C4-2B (cell line): Measurements from ENCODE around the gene DDX20.

Source experiments
- H3K27ac ChIP-seq: fragments of 450-650 bp; 2 replicates; pipeline ENCODE4 v1.5.1; 2017
- CTCF ChIP-seq: fragments of 450-650 bp; conservative IDR thresholded peaks from 2 replicates; pipeline ENCODE4 v1.5.1; 2017; ENCODE audit warnings: mild to moderate bottlenecking
- ZFX ChIP-seq: fragments of 450-650 bp; IDR thresholded peaks from 2 replicates; pipeline ENCODE4 v1.6.1; 2017

The DDX20 gene

DNA sequence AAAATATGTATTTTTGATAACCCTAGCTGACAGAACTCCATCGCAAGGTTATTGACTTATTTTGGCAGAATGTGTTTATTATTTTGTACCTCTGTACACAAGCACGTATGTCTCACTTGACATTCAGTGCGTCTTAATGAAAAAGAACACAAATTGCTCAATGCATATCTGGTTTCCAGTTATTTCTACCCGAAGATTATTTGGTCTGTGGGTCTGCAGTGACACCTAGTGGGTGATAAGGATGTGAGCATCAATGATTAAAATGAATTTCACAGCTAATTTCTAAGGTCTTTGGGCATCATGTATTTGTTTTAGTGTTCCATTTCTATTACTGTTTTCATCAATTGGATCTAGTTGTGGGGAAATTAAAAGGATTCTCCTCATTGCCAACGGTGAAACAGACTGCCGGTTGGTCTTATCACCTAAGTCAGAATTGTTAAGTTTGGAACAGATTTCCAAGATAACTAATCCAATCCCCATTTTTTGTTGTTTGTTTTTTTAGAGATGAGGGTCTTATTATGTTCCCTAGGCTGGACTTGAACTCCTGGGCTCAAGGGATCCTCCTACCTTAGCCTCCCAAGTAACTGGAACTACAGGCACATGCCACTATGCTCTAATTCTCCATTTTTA, 13.9 kb downstream of the DDX20 start:
- H3K27ac ChIP-seq, result no peak overlapping the region
- TF ChIP-seq ZFX, result no peak
- TF ChIP-seq CTCF, result peak; percentile 93

DNA sequence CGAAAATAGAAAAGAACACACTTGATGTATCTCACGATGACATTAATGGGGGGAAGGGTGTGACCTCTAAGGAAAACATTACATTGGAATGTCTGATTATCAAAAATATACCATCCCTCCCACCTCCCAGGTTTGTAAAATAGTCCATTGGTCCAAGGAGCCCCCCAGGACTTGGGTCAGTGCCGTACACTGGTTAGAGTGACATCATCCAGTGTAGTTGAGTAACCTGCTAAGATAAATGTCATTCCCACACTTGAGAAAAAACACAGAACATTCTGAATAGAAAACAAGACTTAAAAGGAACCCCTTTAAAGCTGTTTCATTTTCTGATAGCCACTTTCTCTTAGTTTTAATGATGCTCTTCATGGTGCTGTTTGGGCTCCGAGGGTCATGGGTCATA, 15.2 kb downstream of the DDX20 start:
- TF ChIP-seq ZFX (no peak), CTCF (no peak)
- H3K27ac ChIP-seq, result no peak overlapping the region

- no peak for TF ChIP-seq CTCF
- TF ChIP-seq ZFX, result no peak
- H3K27ac ChIP-seq, result no peak overlapping the region
Measured at GRCh38 chr1:111775966-111776365, 20.3 kb downstream of the DDX20 start.

DNA sequence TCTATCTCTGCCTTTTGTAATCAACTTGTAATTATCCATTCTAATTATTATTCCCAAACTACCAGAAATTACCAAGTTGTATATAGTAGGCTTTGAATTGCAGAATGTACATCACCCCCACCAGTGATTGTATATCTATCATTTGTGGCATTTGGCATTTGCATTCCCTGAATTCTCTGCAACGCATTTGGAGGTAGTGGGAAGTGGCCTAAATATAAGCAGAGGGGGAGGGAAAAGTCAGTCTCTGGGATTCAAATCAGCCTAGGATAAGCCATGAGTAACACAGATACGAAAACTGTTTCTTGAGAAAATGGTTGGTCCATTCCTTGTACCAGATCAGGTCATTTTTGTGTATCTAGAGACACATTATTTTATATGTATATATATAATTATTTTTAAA, 20.7 kb downstream of the DDX20 start:
- no peak overlapping the region for H3K27ac ChIP-seq
- no peak for TF ChIP-seq ZFX
- no peak for TF ChIP-seq CTCF

DNA sequence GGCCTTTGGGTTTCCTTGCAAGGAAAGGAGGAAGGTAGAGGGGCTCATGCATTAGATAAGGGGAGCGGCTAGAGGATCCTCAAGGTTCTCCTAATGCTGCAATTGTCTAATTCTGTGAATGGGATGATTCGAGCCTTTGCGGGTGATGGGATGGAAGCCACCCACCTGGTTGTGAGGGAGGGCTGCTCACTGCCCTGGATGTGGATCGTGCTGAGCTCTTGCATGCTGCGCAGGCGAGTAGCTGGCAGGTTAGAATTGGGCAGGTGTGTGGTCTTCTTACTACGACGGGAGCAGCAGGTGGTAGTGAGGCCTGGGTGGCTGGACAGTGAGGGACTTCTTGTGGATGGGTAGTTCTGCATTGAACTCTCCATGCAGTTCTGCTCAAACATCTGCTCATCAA, 21.2 kb downstream of the DDX20 start:
- TF ChIP-seq ZFX (no peak), CTCF (no peak)
- H3K27ac ChIP-seq, result no peak overlapping the region

DNA sequence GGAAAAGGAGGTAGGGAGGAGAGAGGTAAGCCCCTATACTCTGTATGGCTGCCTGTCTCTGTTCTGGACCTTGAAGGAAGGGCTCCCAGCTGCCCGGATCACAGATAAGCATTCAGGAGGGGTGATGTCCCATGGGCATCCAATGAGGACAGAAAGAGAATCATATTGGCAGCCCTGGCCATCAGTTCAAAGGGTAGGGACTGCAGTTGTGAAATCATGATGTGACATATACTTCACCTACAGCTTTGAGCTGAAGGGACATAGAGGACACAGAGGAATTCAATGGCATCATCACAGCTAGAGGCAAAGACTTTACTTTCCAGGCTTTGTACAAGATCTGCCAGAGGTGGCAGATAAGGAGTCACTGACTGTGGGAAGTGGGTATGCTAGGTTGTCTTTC, 21.6 kb downstream of the DDX20 start:
- TF ChIP-seq ZFX (no peak), CTCF (no peak)
- H3K27ac ChIP-seq, result no peak overlapping the region

GRCh38 chr1:111778066-111778465, 22.4 kb downstream of the DDX20 start:
- TF ChIP-seq CTCF (no peak), ZFX (no peak)
- H3K27ac ChIP-seq, result no peak overlapping the region
